Measurements from ENCODE around the gene GABRG3. TPM values are rescaled to one million over a fixed set of nuclear protein-coding genes. Genes with fewer than 3 reads are reported as not detected.

Gene GABRG3
- total and polyA plus RNA-seq, 2 donors (not counting 3 experiments of a cell fraction or from before 2014, with no cell fraction given) = not detected

DNA sequence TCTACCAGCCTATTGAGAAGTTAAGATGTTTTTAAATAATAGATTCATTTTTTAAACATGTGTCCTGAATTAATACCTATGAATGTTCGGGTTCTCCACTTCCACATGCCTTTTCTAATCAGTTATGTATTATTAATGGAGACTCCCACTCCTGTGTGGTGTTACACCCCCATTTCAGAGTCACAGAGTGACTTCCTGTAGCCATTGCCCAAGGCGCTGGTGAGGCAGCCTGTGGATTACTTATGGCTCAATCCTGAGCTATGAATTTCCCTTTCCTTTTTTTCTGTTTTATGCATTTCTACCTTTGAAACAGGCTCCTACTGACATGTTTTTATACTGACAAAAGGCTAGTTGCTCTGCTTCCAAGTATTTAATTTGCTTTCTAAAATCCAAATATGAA, 162.3 kb downstream of the GABRG3 start:
- no TSS peak for BruUV-seq (replicated peaks)
- no peak overlapping the region for H3K4me2 ChIP-seq (ENCODE audit: insufficient read depth, low read length)
- TF ChIP-seq MYC (IDR thresholded peaks at IDR 0.05; ENCODE audit: low read depth, low read length) (no peak), POLR2A (IDR thresholded peaks at IDR 0.05; ENCODE audit: low read depth, low read length) (no peak), EZH2 (IDR thresholded peaks at IDR 0.05; ENCODE audit: borderline replicate concordance, low read depth, low read length, severe bottlenecking) (no peak), JUN (IDR thresholded peaks at IDR 0.05; ENCODE audit: borderline replicate concordance, insufficient read depth, insufficient read length, low read depth) (no peak), POLR2AphosphoS5 (IDR thresholded peaks at IDR 0.05; ENCODE audit: insufficient read depth, low read depth, low read length) (no peak), GATA2 (IDR thresholded peaks at IDR 0.05; ENCODE audit: insufficient read depth, insufficient read length, low read depth, low read length) (no peak)
- TF ChIP-seq, protein P1, sequence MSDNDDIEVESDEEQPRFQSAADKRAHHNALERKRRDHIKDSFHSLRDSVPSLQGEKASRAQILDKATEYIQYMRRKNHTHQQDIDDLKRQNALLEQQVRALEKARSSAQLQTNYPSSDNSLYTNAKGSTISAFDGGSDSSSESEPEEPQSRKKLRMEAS (IDR thresholded peaks at IDR 0.05; ENCODE audit: insufficient read depth, insufficient read length) = no peak
- H3K79me2 ChIP-seq (ENCODE audit: control insufficient read depth, insufficient read depth, low read length) = no peaks in the 10 kb centered on the region
- no peak overlapping the region for H3K4me3 ChIP-seq (replicated peaks in 1 of 3; ENCODE audit: insufficient read depth in 1 of 3, low read depth in 1 of 3, low read length in 3 of 3)
- FAIRE-seq = no peak
- H3K9ac ChIP-seq (replicated peaks; ENCODE audit: extremely low read depth, insufficient read depth, low read length) = no peak overlapping the region
- no peaks in the 10 kb centered on the region for H3K9me1 ChIP-seq (replicated peaks; ENCODE audit: control insufficient read depth, extremely low read depth, insufficient read depth, low read length)
- dilution Hi-C loops (cut with MboI; ENCODE audit: extremely low pct_ligation_motif_present, low sequenced_read_pairs) (no loop called here), intact Hi-C loops (cut with micrococcal nuclease) (no loop called here)
- ChIA-PET CTCF (no interaction called here), POLR2A (no interaction called here)
- H3K9me3 ChIP-seq (replicated peaks; ENCODE audit: control insufficient read depth, insufficient read depth, low read length) = no peaks in the 10 kb centered on the region
- DNase-seq (ENCODE audit: low read depth, low spot score) = no peak
- no peaks in the 10 kb centered on the region for H3K27me3 ChIP-seq (ENCODE audit: control insufficient read depth in 2 of 2, insufficient read depth in 2 of 2, low read length in 2 of 2)
- H3K27ac ChIP-seq (ENCODE audit: insufficient read depth, low read depth, low read length) = no peak overlapping the region
- no peaks in the 10 kb centered on the region for H3K36me3 ChIP-seq (ENCODE audit: control insufficient read depth in 2 of 2, extremely low read depth in 1 of 2, insufficient read depth in 2 of 2, low read length in 2 of 2)
- no peaks in the 10 kb centered on the region for H3K4me1 ChIP-seq (ENCODE audit: control insufficient read depth, extremely low read depth, insufficient read depth, low read length)
- H2AFZ ChIP-seq (ENCODE audit: low read depth, low read length) = no peak overlapping the region
- H4K20me1 ChIP-seq (replicated peaks; ENCODE audit: control insufficient read depth, extremely low read depth, insufficient read depth, low read length) = no peaks in the 10 kb centered on the region

DNA sequence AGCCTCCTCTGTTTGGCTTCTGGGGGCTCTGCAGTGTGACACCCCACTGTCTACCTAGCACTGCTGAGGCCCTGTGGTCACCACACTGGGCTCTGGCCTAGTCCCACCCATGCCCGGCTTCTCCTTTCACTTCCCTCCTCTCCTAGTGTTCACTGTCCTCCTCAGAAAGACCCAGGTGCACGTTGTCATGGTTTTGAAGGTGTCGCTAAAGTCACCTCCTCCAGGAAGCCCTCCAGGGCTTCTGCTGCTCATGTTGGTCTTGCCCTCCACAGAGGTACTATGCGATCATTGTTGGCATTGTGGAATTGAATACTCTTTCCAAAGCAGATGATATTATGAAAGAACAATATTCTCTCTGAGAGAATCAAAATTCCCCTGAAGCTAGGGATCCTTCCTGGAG, 163.5 kb downstream of the GABRG3 start:
- DNase-seq (ENCODE audit: low read depth, low spot score) = no peak
- ChIA-PET POLR2A (no interaction called here), CTCF (no interaction called here)
- no peaks in the 10 kb centered on the region for H3K79me2 ChIP-seq (ENCODE audit: control insufficient read depth, insufficient read depth, low read length)
- dilution Hi-C loops (cut with MboI; ENCODE audit: extremely low pct_ligation_motif_present, low sequenced_read_pairs) = no loop called here
- BruUV-seq (replicated peaks) = no TSS peak
- intact Hi-C loops (cut with micrococcal nuclease) = no loop called here
- no peak overlapping the region for H2AFZ ChIP-seq (ENCODE audit: low read depth, low read length)
- FAIRE-seq = no peak
- H3K4me1 ChIP-seq (ENCODE audit: control insufficient read depth, extremely low read depth, insufficient read depth, low read length) = no peaks in the 10 kb centered on the region
- no peak overlapping the region for H3K27ac ChIP-seq (ENCODE audit: insufficient read depth, low read depth, low read length)
- H4K20me1 ChIP-seq (replicated peaks; ENCODE audit: control insufficient read depth, extremely low read depth, insufficient read depth, low read length) = no peaks in the 10 kb centered on the region
- H3K27me3 ChIP-seq (ENCODE audit: control insufficient read depth in 2 of 2, insufficient read depth in 2 of 2, low read length in 2 of 2) = no peaks in the 10 kb centered on the region
- H3K36me3 ChIP-seq (ENCODE audit: control insufficient read depth in 2 of 2, extremely low read depth in 1 of 2, insufficient read depth in 2 of 2, low read length in 2 of 2) = no peaks in the 10 kb centered on the region
- H3K9me3 ChIP-seq (replicated peaks; ENCODE audit: control insufficient read depth, insufficient read depth, low read length) = peaks cover 3% of the 10 kb centered on the region
- no peak overlapping the region for H3K9ac ChIP-seq (replicated peaks; ENCODE audit: extremely low read depth, insufficient read depth, low read length)
- no peak overlapping the region for H3K4me3 ChIP-seq (replicated peaks in 1 of 3; ENCODE audit: insufficient read depth in 1 of 3, low read depth in 1 of 3, low read length in 3 of 3)
- no peak overlapping the region for H3K4me2 ChIP-seq (ENCODE audit: insufficient read depth, low read length)
- H3K9me1 ChIP-seq (replicated peaks; ENCODE audit: control insufficient read depth, extremely low read depth, insufficient read depth, low read length) = no peaks in the 10 kb centered on the region
- no peak for TF ChIP-seq EZH2 (IDR thresholded peaks at IDR 0.05; ENCODE audit: borderline replicate concordance, low read depth, low read length, severe bottlenecking)
- no peak for TF ChIP-seq GATA2 (IDR thresholded peaks at IDR 0.05; ENCODE audit: insufficient read depth, insufficient read length, low read depth, low read length)
- TF ChIP-seq POLR2AphosphoS5 (IDR thresholded peaks at IDR 0.05; ENCODE audit: insufficient read depth, low read depth, low read length) = no peak
- TF ChIP-seq MYC (IDR thresholded peaks at IDR 0.05; ENCODE audit: low read depth, low read length) = no peak
- no peak for TF ChIP-seq JUN (IDR thresholded peaks at IDR 0.05; ENCODE audit: borderline replicate concordance, insufficient read depth, insufficient read length, low read depth)
- TF ChIP-seq POLR2A (IDR thresholded peaks at IDR 0.05; ENCODE audit: low read depth, low read length) = no peak
- TF ChIP-seq, protein P1 (IDR thresholded peaks at IDR 0.05; ENCODE audit: insufficient read depth, insufficient read length) = no peak
- TF ChIP-seq FOS (IDR thresholded peaks at IDR 0.05; ENCODE audit: borderline replicate concordance, insufficient read depth, low read length) = no peak
- TF ChIP-seq, protein P2, sequence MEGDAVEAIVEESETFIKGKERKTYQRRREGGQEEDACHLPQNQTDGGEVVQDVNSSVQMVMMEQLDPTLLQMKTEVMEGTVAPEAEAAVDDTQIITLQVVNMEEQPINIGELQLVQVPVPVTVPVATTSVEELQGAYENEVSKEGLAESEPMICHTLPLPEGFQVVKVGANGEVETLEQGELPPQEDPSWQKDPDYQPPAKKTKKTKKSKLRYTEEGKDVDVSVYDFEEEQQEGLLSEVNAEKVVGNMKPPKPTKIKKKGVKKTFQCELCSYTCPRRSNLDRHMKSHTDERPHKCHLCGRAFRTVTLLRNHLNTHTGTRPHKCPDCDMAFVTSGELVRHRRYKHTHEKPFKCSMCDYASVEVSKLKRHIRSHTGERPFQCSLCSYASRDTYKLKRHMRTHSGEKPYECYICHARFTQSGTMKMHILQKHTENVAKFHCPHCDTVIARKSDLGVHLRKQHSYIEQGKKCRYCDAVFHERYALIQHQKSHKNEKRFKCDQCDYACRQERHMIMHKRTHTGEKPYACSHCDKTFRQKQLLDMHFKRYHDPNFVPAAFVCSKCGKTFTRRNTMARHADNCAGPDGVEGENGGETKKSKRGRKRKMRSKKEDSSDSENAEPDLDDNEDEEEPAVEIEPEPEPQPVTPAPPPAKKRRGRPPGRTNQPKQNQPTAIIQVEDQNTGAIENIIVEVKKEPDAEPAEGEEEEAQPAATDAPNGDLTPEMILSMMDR (IDR thresholded peaks at IDR 0.05; ENCODE audit: extremely low read depth in 1 of 2, insufficient read depth in 1 of 2, low read depth in 1 of 2, low read length in 2 of 2) = no peak

Measured in endothelial cell of umbilical vein (primary cell).